SK-N-SH treated with all-trans-retinoic acid at 6 μM for 48 hours (cell line): ENCODE results near the gene BNC2.

Experiments used
- ISL1 ChIP-seq: fragments of 250-450 bp; sonication (Bioruptor Pico); IDR thresholded peaks from 2 replicates; pipeline ENCODE4 v2.1.2; 2022; ENCODE audit warnings: mild to moderate bottlenecking, moderate library complexity
- RARB ChIP-seq: fragments of 250-450 bp; sonication (Bioruptor Pico); IDR thresholded peaks from 2 replicates; pipeline ENCODE4 v1.8.0; 2021; ENCODE audit warnings: mild to moderate bottlenecking, moderate library complexity
- SNAI2 ChIP-seq: fragments of 250-450 bp; sonication (Bioruptor Pico); IDR thresholded peaks from 2 replicates; pipeline ENCODE4 v1.5.0; 2020; ENCODE audit warnings: mild to moderate bottlenecking, moderate library complexity
- ZFP30 ChIP-seq: fragments of 450-650 bp; formaldehyde crosslinking; IDR thresholded peaks from 2 replicates; pipeline ENCODE4 v1.5.0; 2022; ENCODE audit warnings: mild to moderate bottlenecking, moderate library complexity
- TF ChIP-seq, protein P1 (sequence below): fragments of 250-450 bp; sonication (Bioruptor Pico); IDR thresholded peaks from 2 replicates; pipeline ENCODE4 v1.8.0; 2020; ENCODE audit warnings: mild to moderate bottlenecking, moderate library complexity, borderline replicate concordance
- TF ChIP-seq, protein P2 (sequence below): fragments of 250-450 bp; sonication (Bioruptor Pico); IDR thresholded peaks from 2 replicates; pipeline ENCODE4 v1.5.1; 2021; ENCODE audit warnings: mild to moderate bottlenecking, moderate library complexity
- TF ChIP-seq, protein P3 (sequence below): fragments of 250-450 bp; sonication (Bioruptor Pico); IDR thresholded peaks from 2 replicates; pipeline ENCODE4 v1.5.1; 2020; ENCODE audit warnings: low read depth, mild to moderate bottlenecking, moderate library complexity

DNA sequence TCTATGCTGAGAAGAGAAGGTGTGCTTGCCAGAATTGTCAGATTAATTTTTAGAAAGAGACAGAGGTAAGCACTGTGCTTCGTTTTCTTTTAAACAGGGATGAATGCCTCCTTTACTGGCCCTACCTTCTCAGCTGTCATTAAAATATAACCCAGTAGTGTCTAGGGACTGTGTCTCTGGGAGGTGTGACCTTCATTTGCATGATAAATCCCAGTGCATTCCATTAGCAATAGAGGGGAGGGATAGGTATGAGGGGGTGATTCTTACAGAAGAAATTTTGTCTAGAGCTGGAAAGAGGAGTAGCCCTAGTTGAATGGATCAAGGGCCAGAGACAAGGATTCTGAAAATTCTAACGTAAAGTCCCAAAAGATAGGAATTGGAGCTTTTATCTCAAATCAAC lies 351.5 kb downstream of the BNC2 start:
- TF ChIP-seq, protein P1, sequence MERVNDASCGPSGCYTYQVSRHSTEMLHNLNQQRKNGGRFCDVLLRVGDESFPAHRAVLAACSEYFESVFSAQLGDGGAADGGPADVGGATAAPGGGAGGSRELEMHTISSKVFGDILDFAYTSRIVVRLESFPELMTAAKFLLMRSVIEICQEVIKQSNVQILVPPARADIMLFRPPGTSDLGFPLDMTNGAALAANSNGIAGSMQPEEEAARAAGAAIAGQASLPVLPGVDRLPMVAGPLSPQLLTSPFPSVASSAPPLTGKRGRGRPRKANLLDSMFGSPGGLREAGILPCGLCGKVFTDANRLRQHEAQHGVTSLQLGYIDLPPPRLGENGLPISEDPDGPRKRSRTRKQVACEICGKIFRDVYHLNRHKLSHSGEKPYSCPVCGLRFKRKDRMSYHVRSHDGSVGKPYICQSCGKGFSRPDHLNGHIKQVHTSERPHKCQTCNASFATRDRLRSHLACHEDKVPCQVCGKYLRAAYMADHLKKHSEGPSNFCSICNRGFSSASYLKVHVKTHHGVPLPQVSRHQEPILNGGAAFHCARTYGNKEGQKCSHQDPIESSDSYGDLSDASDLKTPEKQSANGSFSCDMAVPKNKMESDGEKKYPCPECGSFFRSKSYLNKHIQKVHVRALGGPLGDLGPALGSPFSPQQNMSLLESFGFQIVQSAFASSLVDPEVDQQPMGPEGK (CRISPR knock-in tag), result no peak
- TF ChIP-seq, protein P2, sequence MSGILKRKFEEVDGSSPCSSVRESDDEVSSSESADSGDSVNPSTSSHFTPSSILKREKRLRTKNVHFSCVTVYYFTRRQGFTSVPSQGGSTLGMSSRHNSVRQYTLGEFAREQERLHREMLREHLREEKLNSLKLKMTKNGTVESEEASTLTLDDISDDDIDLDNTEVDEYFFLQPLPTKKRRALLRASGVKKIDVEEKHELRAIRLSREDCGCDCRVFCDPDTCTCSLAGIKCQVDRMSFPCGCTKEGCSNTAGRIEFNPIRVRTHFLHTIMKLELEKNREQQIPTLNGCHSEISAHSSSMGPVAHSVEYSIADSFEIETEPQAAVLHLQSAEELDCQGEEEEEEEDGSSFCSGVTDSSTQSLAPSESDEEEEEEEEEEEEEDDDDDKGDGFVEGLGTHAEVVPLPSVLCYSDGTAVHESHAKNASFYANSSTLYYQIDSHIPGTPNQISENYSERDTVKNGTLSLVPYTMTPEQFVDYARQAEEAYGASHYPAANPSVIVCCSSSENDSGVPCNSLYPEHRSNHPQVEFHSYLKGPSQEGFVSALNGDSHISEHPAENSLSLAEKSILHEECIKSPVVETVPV (CRISPR knock-in tag), result no peak
- TF ChIP-seq ISL1 (CRISPR knock-in tag) (no peak), SNAI2 (CRISPR knock-in tag) (no peak), ZFP30 (no peak), RARB (CRISPR knock-in tag) (no peak)
- TF ChIP-seq, protein P3, sequence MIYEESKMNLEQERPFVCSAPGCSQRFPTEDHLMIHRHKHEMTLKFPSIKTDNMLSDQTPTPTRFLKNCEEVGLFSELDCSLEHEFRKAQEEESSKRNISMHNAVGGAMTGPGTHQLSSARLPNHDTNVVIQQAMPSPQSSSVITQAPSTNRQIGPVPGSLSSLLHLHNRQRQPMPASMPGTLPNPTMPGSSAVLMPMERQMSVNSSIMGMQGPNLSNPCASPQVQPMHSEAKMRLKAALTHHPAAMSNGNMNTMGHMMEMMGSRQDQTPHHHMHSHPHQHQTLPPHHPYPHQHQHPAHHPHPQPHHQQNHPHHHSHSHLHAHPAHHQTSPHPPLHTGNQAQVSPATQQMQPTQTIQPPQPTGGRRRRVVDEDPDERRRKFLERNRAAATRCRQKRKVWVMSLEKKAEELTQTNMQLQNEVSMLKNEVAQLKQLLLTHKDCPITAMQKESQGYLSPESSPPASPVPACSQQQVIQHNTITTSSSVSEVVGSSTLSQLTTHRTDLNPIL (CRISPR knock-in tag), result no peak
